Trophoblast cell (in vitro differentiated cells and primary cell): ENCODE measurements around the gene ZNF175.

Experiments
- DNase-seq, 2 donors: peaks; one replicate each; pipeline ENCODE4 v3.0.0-alpha.2; 2016
- H2AFZ ChIP-seq: 2 replicates; pipeline ENCODE4 v1.6.1; 2013; ENCODE audit warnings: low read length, moderate library complexity, mild to moderate bottlenecking; ENCODE audit not compliant: insufficient read depth, poor library complexity
- H2AK5ac ChIP-seq: 2 replicates; pipeline ENCODE4 v1.6.1; 2013; ENCODE audit warnings: mild to moderate bottlenecking, low read length
- H2BK120ac ChIP-seq: 2 replicates; pipeline ENCODE4 v1.6.1; 2013; ENCODE audit warnings: low read length, mild to moderate bottlenecking, moderate library complexity; ENCODE audit not compliant: insufficient read depth, poor library complexity
- H2BK12ac ChIP-seq: 2 replicates; pipeline ENCODE4 v1.6.1; 2013; ENCODE audit warnings: mild to moderate bottlenecking, low read length, moderate library complexity
- H2BK5ac ChIP-seq: 2 replicates; pipeline ENCODE4 v1.6.1; 2013; ENCODE audit warnings: low read length, low read depth, moderate library complexity, mild to moderate bottlenecking; ENCODE audit not compliant: poor library complexity
- H3K14ac ChIP-seq: 2 replicates; pipeline ENCODE4 v1.6.1; 2013; ENCODE audit warnings: mild to moderate bottlenecking, low read length
- H3K18ac ChIP-seq: 2 replicates; pipeline ENCODE4 v1.6.1; 2013; ENCODE audit warnings: mild to moderate bottlenecking, low read length
- H3K23ac ChIP-seq: 2 replicates; pipeline ENCODE4 v1.6.1; 2013; ENCODE audit warnings: low read length
- H3K27ac ChIP-seq: 2 replicates; pipeline ENCODE4 v1.5.1; 2013; ENCODE audit warnings: low read depth, mild to moderate bottlenecking, inconsistent platforms, low read length, moderate library complexity
- H3K27me3 ChIP-seq: 2 replicates; pipeline ENCODE4 v1.6.1; 2013; ENCODE audit warnings: inconsistent platforms, mild to moderate bottlenecking, low read length, moderate library complexity; ENCODE audit not compliant: insufficient read depth
- H3K36me3 ChIP-seq, 2 experiments: 1 replicate in 1 of 2; 2 replicates in 1 of 2; pipeline ENCODE4 v1.6.1; 2013; ENCODE audit warnings: low read length in 2 of 2, mild to moderate bottlenecking in 2 of 2, moderate library complexity in 1 of 2; ENCODE audit not compliant: insufficient read depth in 2 of 2, control insufficient read depth in 1 of 2
- H3K4ac ChIP-seq: 2 replicates; pipeline ENCODE4 v1.6.1; 2013; ENCODE audit warnings: low read depth, mild to moderate bottlenecking, low read length, moderate library complexity
- H3K4me1 ChIP-seq, 2 experiments: 1 replicate in 1 of 2; 2 replicates in 1 of 2; pipeline ENCODE4 v1.6.1; 2013; ENCODE audit warnings: low read length in 2 of 2, mild to moderate bottlenecking in 2 of 2, moderate library complexity in 1 of 2; ENCODE audit not compliant: insufficient read depth in 2 of 2, control insufficient read depth in 1 of 2
- H3K4me2 ChIP-seq: 2 replicates; pipeline ENCODE4 v1.6.1; 2013; ENCODE audit warnings: inconsistent platforms, mild to moderate bottlenecking, low read length, moderate library complexity
- H3K4me3 ChIP-seq: 2 replicates; pipeline ENCODE4 v1.5.1; 2013; ENCODE audit warnings: mild to moderate bottlenecking, low read depth, low read length, inconsistent platforms
- H3K79me1 ChIP-seq: one replicate; pipeline ENCODE4 v1.6.1; 2013; ENCODE audit warnings: low read length
- H3K79me2 ChIP-seq: 2 replicates; pipeline ENCODE4 v1.6.1; 2013; ENCODE audit warnings: low read length, mild to moderate bottlenecking; ENCODE audit not compliant: control insufficient read depth, insufficient read depth, poor library complexity
- H3K9ac ChIP-seq: 2 replicates; pipeline ENCODE4 v1.6.1; 2013; ENCODE audit warnings: mild to moderate bottlenecking, low read length
- H3K9me3 ChIP-seq: 2 replicates; pipeline ENCODE4 v1.6.1; 2013; ENCODE audit warnings: low read depth, mild to moderate bottlenecking, control low read depth, inconsistent platforms, low read length; ENCODE audit not compliant: insufficient read depth
- H4K12ac ChIP-seq: 2 replicates; pipeline ENCODE4 v1.6.1; 2013; ENCODE audit warnings: low read depth, mild to moderate bottlenecking, low read length, moderate library complexity
- H4K8ac ChIP-seq: 2 replicates; pipeline ENCODE4 v1.6.1; 2013; ENCODE audit warnings: low read depth, mild to moderate bottlenecking, low read length, moderate library complexity
- H4K91ac ChIP-seq: one replicate; pipeline ENCODE4 v1.6.1; 2013; ENCODE audit warnings: low read depth, mild to moderate bottlenecking, low read length, moderate library complexity
- WGBS: extraction: QIAGEN DNeasy Blood & Tissue Kit; methylation state at CpG from one replicate; pipeline ENCODE4 v1.1.7; 2013; ENCODE audit warnings: missing lambda C conversion rate; ENCODE audit not compliant: insufficient read length, insufficient coverage; ENCODE audit errors: extremely low coverage; 5-methylcytosine and 5-hydroxymethylcytosine counted together

The ZNF175 gene

GRCh38 chr19:51637362-51637978, 66.4 kb downstream of the ZNF175 start:
- H3K9ac ChIP-seq: no peak overlapping the region
- peaks cover 10% of the 10 kb centered on the region for H3K9me3 ChIP-seq
- DNase-seq: peak in 1 of 2 donors; percentile 47
- no peaks in the 10 kb centered on the region for H3K27me3 ChIP-seq
- H2AK5ac ChIP-seq: no peak overlapping the region
- H3K14ac ChIP-seq: no peak overlapping the region
- no peaks in the 10 kb centered on the region for H3K79me2 ChIP-seq
- no peak overlapping the region for H2AFZ ChIP-seq
- no peak overlapping the region for H2BK5ac ChIP-seq
- H4K12ac ChIP-seq: no peak overlapping the region
- no peak overlapping the region for H3K27ac ChIP-seq
- no peak overlapping the region for H4K8ac ChIP-seq
- no peak overlapping the region for H2BK120ac ChIP-seq
- H3K4me1 ChIP-seq: peaks cover 0 to under 1% of the 10 kb centered on the region in 2 experiments
- H3K4me3 ChIP-seq: no peak overlapping the region
- no peak overlapping the region for H3K4ac ChIP-seq
- H3K36me3 ChIP-seq: no peaks in the 10 kb centered on the region
- H3K18ac ChIP-seq: no peak overlapping the region
- H2BK12ac ChIP-seq: no peak overlapping the region
- H3K79me1 ChIP-seq: peaks cover 2% of the 10 kb centered on the region
- H4K91ac ChIP-seq: no peak overlapping the region
- no peak overlapping the region for H3K4me2 ChIP-seq
- H3K23ac ChIP-seq: no peak overlapping the region
- no CpG with 5 or more reads among the region's 5 CpGs for WGBS

GRCh38 chr19:51639916-51640315, 68.8 kb downstream of the ZNF175 start:
- no peak overlapping the region for H2AK5ac ChIP-seq
- H2AFZ ChIP-seq: no peak overlapping the region
- WGBS: no CpG with 5 or more reads among the region's 4 CpGs
- no peaks in the 10 kb centered on the region for H3K79me1 ChIP-seq
- no peak overlapping the region for H2BK5ac ChIP-seq
- no peak overlapping the region for H2BK120ac ChIP-seq
- peaks cover 27% of the 10 kb centered on the region for H3K9me3 ChIP-seq
- no peaks in the 10 kb centered on the region for H3K36me3 ChIP-seq
- no peak overlapping the region for H3K27ac ChIP-seq
- H4K12ac ChIP-seq: no peak overlapping the region
- no peaks in the 10 kb centered on the region for H3K79me2 ChIP-seq
- H4K91ac ChIP-seq: no peak overlapping the region
- H3K9ac ChIP-seq: no peak overlapping the region
- H4K8ac ChIP-seq: no peak overlapping the region
- H3K23ac ChIP-seq: no peak overlapping the region
- H3K27me3 ChIP-seq: no peaks in the 10 kb centered on the region
- H3K4ac ChIP-seq: no peak overlapping the region
- no peaks in the 10 kb centered on the region for H3K4me1 ChIP-seq
- DNase-seq: no peak
- H2BK12ac ChIP-seq: no peak overlapping the region
- H3K4me2 ChIP-seq: no peak overlapping the region
- H3K14ac ChIP-seq: no peak overlapping the region
- no peak overlapping the region for H3K4me3 ChIP-seq
- H3K18ac ChIP-seq: no peak overlapping the region

- Histone ChIP-seq H3K27me3 (no peaks in the 10 kb centered on the region), H4K12ac (no peak overlapping the region), H4K91ac (no peak overlapping the region), H3K23ac (no peak overlapping the region), H4K8ac (no peak overlapping the region), H2BK12ac (no peak overlapping the region), H2AK5ac (no peak overlapping the region), H3K4ac (no peak overlapping the region), H2AFZ (no peak overlapping the region), H3K18ac (no peak overlapping the region), H3K4me2 (no peak overlapping the region), H3K4me1 (no peaks in the 10 kb centered on the region), H2BK5ac (no peak overlapping the region), H3K79me1 (no peaks in the 10 kb centered on the region), H2BK120ac (no peak overlapping the region), H3K79me2 (no peaks in the 10 kb centered on the region), H3K4me3 (no peak overlapping the region), H3K9me3 (peaks cover 29% of the 10 kb centered on the region), H3K9ac (no peak overlapping the region), H3K36me3 (no peaks in the 10 kb centered on the region), H3K27ac (no peak overlapping the region), H3K14ac (no peak overlapping the region)
- DNase-seq: no peak
- WGBS: no CpG with 5 or more reads among the region's 3 CpGs
Observed at GRCh38 chr19:51640386-51640785, 69.3 kb downstream of the ZNF175 start.

GRCh38 chr19:51641648-51642047, 70.6 kb downstream of the ZNF175 start:
- Histone ChIP-seq H3K36me3 (no peaks in the 10 kb centered on the region), H3K27me3 (no peaks in the 10 kb centered on the region), H3K4me2 (no peak overlapping the region), H3K14ac (no peak overlapping the region), H2BK5ac (no peak overlapping the region), H3K9ac (no peak overlapping the region), H2BK12ac (no peak overlapping the region), H3K79me1 (no peaks in the 10 kb centered on the region), H3K4ac (no peak overlapping the region), H4K91ac (no peak overlapping the region), H3K4me3 (no peak overlapping the region), H3K23ac (no peak overlapping the region), H3K9me3 (peaks cover 27% of the 10 kb centered on the region), H3K79me2 (no peaks in the 10 kb centered on the region), H3K4me1 (no peaks in the 10 kb centered on the region), H4K12ac (no peak overlapping the region), H2AFZ (no peak overlapping the region), H2BK120ac (no peak overlapping the region), H4K8ac (no peak overlapping the region), H3K18ac (no peak overlapping the region), H3K27ac (no peak overlapping the region), H2AK5ac (no peak overlapping the region)
- DNase-seq: no peak
